ENCODE data around the gene SLC29A4.

Gene SLC29A4

GRCh38 chr7:5345671-5346070 lies 62.9 kb downstream of the SLC29A4 start:
- TF ChIP-seq MAX (IDR thresholded peaks at IDR 0.05) (no peak), ZBTB7A (IDR thresholded peaks at IDR 0.05; ENCODE audit: low read depth) (no peak), NFIC (IDR thresholded peaks at IDR 0.05) (no peak), EGR1 (IDR thresholded peaks at IDR 0.05) (no peak), EP300 (IDR thresholded peaks at IDR 0.05; ENCODE audit: borderline replicate concordance) (no peak), RAD21 (IDR thresholded peaks at IDR 0.05; ENCODE audit: low read depth) (no peak), REST (IDR thresholded peaks at IDR 0.05; ENCODE audit: low read depth) (no peak), CEBPB (IDR thresholded peaks at IDR 0.05) (no peak), TCF12 (IDR thresholded peaks at IDR 0.05; ENCODE audit: low read depth) (no peak), CREB1 (IDR thresholded peaks at IDR 0.05; ENCODE audit: low read depth) (no peak), TAF1 (IDR thresholded peaks at IDR 0.05; ENCODE audit: low read depth) (no peak), TEAD4 (IDR thresholded peaks at IDR 0.05) (no peak), YY1 (IDR thresholded peaks at IDR 0.05; ENCODE audit: low read depth) (no peak), FOXM1 (IDR thresholded peaks at IDR 0.05; ENCODE audit: borderline replicate concordance, low read depth) (no peak)

- TF ChIP-seq CEBPB (IDR thresholded peaks at IDR 0.05) (no peak), RAD21 (IDR thresholded peaks at IDR 0.05; ENCODE audit: low read depth) (no peak), USF1 (IDR thresholded peaks at IDR 0.05) (peak; percentile 3; the same call in 1 of the 2 replicates), TEAD4 (IDR thresholded peaks at IDR 0.05) (no peak), TAF1 (IDR thresholded peaks at IDR 0.05; ENCODE audit: low read depth) (no peak), EGR1 (IDR thresholded peaks at IDR 0.05) (no peak), TCF12 (IDR thresholded peaks at IDR 0.05; ENCODE audit: low read depth) (no peak)
Measured at GRCh38 chr7:5348134-5349004, 65.6 kb downstream of the SLC29A4 start.

GRCh38 chr7:5349005-5349380 lies 66.2 kb downstream of the SLC29A4 start:
- TF ChIP-seq RAD21 (IDR thresholded peaks at IDR 0.05; ENCODE audit: low read depth): no peak
- no peak for TF ChIP-seq MAX (IDR thresholded peaks at IDR 0.05)
- no peak for TF ChIP-seq EP300 (IDR thresholded peaks at IDR 0.05; ENCODE audit: borderline replicate concordance)
- TF ChIP-seq ZBTB7A (IDR thresholded peaks at IDR 0.05; ENCODE audit: low read depth): no peak
- no peak for TF ChIP-seq YY1 (IDR thresholded peaks at IDR 0.05; ENCODE audit: low read depth)
- TF ChIP-seq TCF12 (IDR thresholded peaks at IDR 0.05; ENCODE audit: low read depth): no peak

- TF ChIP-seq USF1 (IDR thresholded peaks at IDR 0.05): no peak
- TF ChIP-seq TCF12 (IDR thresholded peaks at IDR 0.05; ENCODE audit: low read depth): no peak
- no peak for TF ChIP-seq NFIC (IDR thresholded peaks at IDR 0.05)
- no peak for TF ChIP-seq EGR1 (IDR thresholded peaks at IDR 0.05)
Measured at GRCh38 chr7:5349437-5350173, 66.9 kb downstream of the SLC29A4 start.

- TF ChIP-seq YY1 (IDR thresholded peaks at IDR 0.05; ENCODE audit: low read depth): no peak
- no peak for TF ChIP-seq RAD21 (IDR thresholded peaks at IDR 0.05; ENCODE audit: low read depth)
- no peak for TF ChIP-seq CREB1 (IDR thresholded peaks at IDR 0.05; ENCODE audit: low read depth)
Measured at GRCh38 chr7:5350174-5350463, 67.4 kb downstream of the SLC29A4 start.

- TF ChIP-seq ZBTB7A (IDR thresholded peaks at IDR 0.05; ENCODE audit: low read depth) (no peak), USF1 (IDR thresholded peaks at IDR 0.05) (no peak), CEBPB (IDR thresholded peaks at IDR 0.05) (no peak), CREB1 (IDR thresholded peaks at IDR 0.05; ENCODE audit: low read depth) (no peak), MAX (IDR thresholded peaks at IDR 0.05) (no peak), TEAD4 (IDR thresholded peaks at IDR 0.05) (no peak), EP300 (IDR thresholded peaks at IDR 0.05; ENCODE audit: borderline replicate concordance) (no peak), TAF1 (IDR thresholded peaks at IDR 0.05; ENCODE audit: low read depth) (no peak), RAD21 (IDR thresholded peaks at IDR 0.05; ENCODE audit: low read depth) (no peak), REST (IDR thresholded peaks at IDR 0.05; ENCODE audit: low read depth) (no peak), YY1 (IDR thresholded peaks at IDR 0.05; ENCODE audit: low read depth) (no peak), EGR1 (IDR thresholded peaks at IDR 0.05) (no peak), FOXM1 (IDR thresholded peaks at IDR 0.05; ENCODE audit: borderline replicate concordance, low read depth) (no peak), TCF12 (IDR thresholded peaks at IDR 0.05; ENCODE audit: low read depth) (no peak), NFIC (IDR thresholded peaks at IDR 0.05) (no peak)
Measured at GRCh38 chr7:5350600-5351385, 68.0 kb downstream of the SLC29A4 start.

All from Ishikawa (cell line).